Body of pancreas (tissue), 4 donors: ENCODE measurements around the gene RNF130. TPM values are rescaled to one million over a fixed set of nuclear protein-coding genes. Genes with fewer than 3 reads are reported as not detected.

Source experiments
- ATAC-seq: fragments of 150-250 bp; one replicate; pipeline ENCODE4 v1.9.1; 2016
- DNase-seq, 4 donors: peaks; one replicate each; pipeline ENCODE4 v3.0.0-alpha.2; 2019
- H3K27ac ChIP-seq, 4 donors: fragments of 200-600 bp; sonication (generic); 1 replicate in 3 of 4; 2 replicates in 1 of 4; pipeline versions ENCODE4 v1.5.1 to v1.6.1; 2016 to 2019; ENCODE audit warnings: mild to moderate bottlenecking in 1 of 4, mixed read lengths in 1 of 4, moderate library complexity in 1 of 4
- H3K27me3 ChIP-seq, 2 donors: fragments of 200-600 bp; sonication (generic); one replicate each; pipeline ENCODE4 v1.6.0; 2016; ENCODE audit warnings: mild to moderate bottlenecking in 1 of 2
- H3K36me3 ChIP-seq, 2 donors: fragments of 200-600 bp; sonication (generic); replicated peaks in 1 of 2; 2 replicates each; pipeline ENCODE4 v1.5.1; 2016; ENCODE audit warnings: low read depth in 2 of 2; ENCODE audit not compliant: insufficient read depth in 1 of 2
- H3K4me1 ChIP-seq: fragments of 200-600 bp; sonication (generic); one replicate; pipeline ENCODE4 v1.6.0; 2016
- H3K4me3 ChIP-seq, 2 donors: fragments of 200-600 bp; sonication (generic); 1 replicate in 1 of 2; 2 replicates in 1 of 2; pipeline ENCODE4 v1.5.1; 2016 to 2019
- H3K9me3 ChIP-seq, 3 donors: fragments of 200-600 bp; sonication (generic); 1 replicate in 2 of 3; 2 replicates in 1 of 3; pipeline ENCODE4 v1.5.1; 2016
- CTCF ChIP-seq, 7 experiments: fragments of 450-650 bp in 4 of 7; fragments of 200-600 bp in 3 of 7; sonication (generic) in 3 of 7; IDR thresholded peaks; one replicate each; pipeline ENCODE4 v1.5.1; 2016 to 2019; ENCODE audit warnings: antibody characterized with exemption in 7 of 7
- POLR2A ChIP-seq, 3 donors: fragments of 450-650 bp; IDR thresholded peaks; one replicate each; pipeline ENCODE4 v1.6.1; 2016; ENCODE audit warnings: antibody characterized with exemption in 3 of 3, mild to moderate bottlenecking in 2 of 3
- WGBS, 2 donors: methylation state at CpG; one replicate each; pipeline ENCODE4 v1.1.5; 2017; 5-methylcytosine and 5-hydroxymethylcytosine counted together
- intact Hi-C: fragments of 100-400 bp; cut with DNase I; formaldehyde crosslinking; loops from one replicate; pipeline ENCODE4 v1.15.1; 2023
- total RNA-seq, 2 donors: library from RNA; depleted of rRNA; stranded (reverse); fragments of >200 nt; gene quantifications; one replicate each; pipeline ENCODE4 v1.1.0, GENCODE V29; 2016

RNF130 gene
- total RNA-seq, 2 donors from 2014 or later, result 32.3 to 58.9 TPM

GRCh38 chr5:180102636-180103035 lies 31.1 kb upstream of the RNF130 start:
- Histone ChIP-seq H3K4me3 (no peak overlapping the region), H3K36me3 (no peaks in the 10 kb centered on the region), H3K9me3 (peaks cover 0 to 2% (median 0%) of the 10 kb centered on the region in 3 donors), H3K4me1 (no peaks in the 10 kb centered on the region), H3K27me3 (no peaks in the 10 kb centered on the region), H3K27ac (no peak overlapping the region)
- 63 to 71% methylated on average over 9 of the region's 9 CpGs for WGBS, 2 donors
- ATAC-seq (no peak), DNase-seq (no peak)
- no peak for TF ChIP-seq CTCF (IDR thresholded peaks at IDR 0.05)
- no peak for TF ChIP-seq POLR2A (IDR thresholded peaks at IDR 0.05)
- intact Hi-C loops, result no loop called here

- ATAC-seq (no peak), DNase-seq (no peak)
- intact Hi-C loops, result no loop called here
- no peak for TF ChIP-seq POLR2A (IDR thresholded peaks at IDR 0.05)
- no peak for TF ChIP-seq CTCF (IDR thresholded peaks at IDR 0.05)
- Histone ChIP-seq H3K27me3 (no peaks in the 10 kb centered on the region), H3K9me3 (no peaks in the 10 kb centered on the region), H3K4me3 (no peak overlapping the region), H3K36me3 (no peaks in the 10 kb centered on the region), H3K4me1 (no peaks in the 10 kb centered on the region), H3K27ac (no peak overlapping the region)
- 81 to 85% methylated on average over 10 to 19 of the region's 20 CpGs for WGBS, 2 donors
These were observed 30.0 kb upstream of the RNF130 start for GRCh38 chr5:180101451-180102105.

- Histone ChIP-seq H3K36me3 (no peaks in the 10 kb centered on the region), H3K27ac (no peak overlapping the region), H3K4me1 (no peaks in the 10 kb centered on the region), H3K4me3 (no peak overlapping the region), H3K9me3 (no peaks in the 10 kb centered on the region), H3K27me3 (no peaks in the 10 kb centered on the region)
- 77 to 79% methylated on average over 17 to 24 of the region's 29 CpGs for WGBS, 2 donors
- no peak for TF ChIP-seq POLR2A (IDR thresholded peaks at IDR 0.05)
- TF ChIP-seq CTCF (IDR thresholded peaks at IDR 0.05), result no peak
- ATAC-seq (no peak), DNase-seq (peak in 1 of 4 donors; percentile 1)
- intact Hi-C loops, result no loop called here
These were observed 29.3 kb upstream of the RNF130 start for GRCh38 chr5:180100621-180101450.

GRCh38 chr5:180099733-180100611 lies 28.4 kb upstream of the RNF130 start:
- intact Hi-C loops, result loop anchor here (5.0 kb wide), 1 partner anchor 118 kb away; no protein-coding TSS in a partner anchor
- Histone ChIP-seq H3K9me3 (no peaks in the 10 kb centered on the region), H3K27me3 (no peaks in the 10 kb centered on the region), H3K4me1 (no peaks in the 10 kb centered on the region), H3K36me3 (no peaks in the 10 kb centered on the region), H3K27ac (no peak overlapping the region), H3K4me3 (no peak overlapping the region)
- no peak for ATAC-seq
- 89 to 95% methylated on average over 4 to 17 of the region's 18 CpGs for WGBS, 2 donors
- TF ChIP-seq CTCF (IDR thresholded peaks at IDR 0.05) (no peak), POLR2A (IDR thresholded peaks at IDR 0.05) (no peak)
- no peak for DNase-seq
